H1 (cell line): ENCODE measurements around the gene SPEM3. TPM values are rescaled to one million over a fixed set of nuclear protein-coding genes. Genes with fewer than 3 reads are reported as not detected.
A peak's percentile ranks its signal among the peaks of the same experiment; 100 is the strongest.

ENCODE experiments used
- CTCF ChIA-PET: fragments of 300-600 bp; sonication (Branson Sonifier 250); formaldehyde crosslinking; loops from one replicate; lab custom pipeline; 2021; ENCODE audit not compliant: partially characterized antibody; lab: Charles Lee
- POLR2A ChIA-PET: fragments of 300-600 bp; sonication (Branson Sonifier 250); formaldehyde crosslinking; loops from one replicate; lab custom pipeline; 2021; ENCODE audit warnings: inconsistent platforms; ENCODE audit not compliant: partially characterized antibody; lab: Charles Lee
- DNase-seq, 2 experiments: peaks; one replicate each; pipeline versions ENCODE4 v3.0.0 to v3.0.0-alpha.2; 2010 to 2022; ENCODE audit warnings: low spot score in 2 of 2, low read depth in 1 of 2, mixed read lengths in 1 of 2
- FAIRE-seq: peaks from 2 replicates; lab custom pipeline; 2011; peaks lifted over from hg19 to GRCh38; lab: Jason Lieb, UNC
- H2AFZ ChIP-seq: 2 replicates; pipeline ENCODE4 v1.8.1; 2012; ENCODE audit warnings: low read length, inconsistent platforms
- H2AK5ac ChIP-seq: 2 replicates; pipeline ENCODE4 v1.6.1; 2013; ENCODE audit warnings: low read depth, low read length
- H2BK120ac ChIP-seq: replicated peaks from 2 replicates; pipeline ENCODE3; 2013; ENCODE audit warnings: low read depth, low read length, inconsistent platforms
- H2BK12ac ChIP-seq: 2 replicates; pipeline ENCODE4 v1.6.1; 2013; ENCODE audit warnings: low read depth, low read length
- H2BK15ac ChIP-seq: 2 replicates; pipeline ENCODE4 v1.6.1; 2013; ENCODE audit warnings: low read length
- H2BK20ac ChIP-seq: 2 replicates; pipeline ENCODE4 v1.6.1; 2013; ENCODE audit warnings: low read length
- H2BK5ac ChIP-seq: 2 replicates; pipeline ENCODE4 v1.6.1; 2013; ENCODE audit warnings: low read depth, low read length
- H3K14ac ChIP-seq: 2 replicates; pipeline ENCODE4 v1.6.1; 2013; ENCODE audit warnings: inconsistent platforms; ENCODE audit not compliant: insufficient read length
- H3K18ac ChIP-seq: 2 replicates; pipeline ENCODE4 v1.6.1; 2013; ENCODE audit warnings: low read length; ENCODE audit errors: extremely low read depth
- H3K23ac ChIP-seq: 2 replicates; pipeline ENCODE4 v1.6.1; 2013; ENCODE audit warnings: inconsistent platforms; ENCODE audit not compliant: insufficient read length
- H3K23me2 ChIP-seq: 2 replicates; pipeline ENCODE4 v1.6.1; 2013; ENCODE audit warnings: low read depth, low read length
- H3K27ac ChIP-seq: 2 replicates; pipeline ENCODE4 v1.6.1; 2011; ENCODE audit warnings: low read depth, low read length, inconsistent platforms
- H3K27me3 ChIP-seq, 4 experiments: replicated peaks in 1 of 4; 1 replicate in 1 of 4; 2 replicates in 3 of 4; pipeline versions ENCODE4 v1.6.1 to v1.8.1; 2011 to 2013; ENCODE audit warnings: low read length in 3 of 4, mild to moderate bottlenecking in 3 of 4, inconsistent platforms in 2 of 4, mixed read lengths in 2 of 4, moderate library complexity in 1 of 4; ENCODE audit not compliant: control insufficient read depth in 3 of 4, insufficient read depth in 3 of 4; ENCODE audit errors: extremely low read depth in 1 of 4
- H3K36me3 ChIP-seq, 4 experiments: 2 replicates each; pipeline versions ENCODE4 v1.6.1 to v1.8.1; 2011 to 2013; ENCODE audit warnings: mild to moderate bottlenecking in 4 of 4, low read length in 3 of 4, moderate library complexity in 2 of 4, control low read depth in 1 of 4, inconsistent platforms in 1 of 4; ENCODE audit not compliant: insufficient read depth in 4 of 4, control insufficient read depth in 2 of 4
- H3K4ac ChIP-seq: replicated peaks from 2 replicates; pipeline ENCODE3; 2013; ENCODE audit warnings: low read length, low read depth, mixed read lengths, inconsistent platforms; ENCODE audit not compliant: insufficient read length
- H3K4me1 ChIP-seq, 4 experiments: replicated peaks in 1 of 4; 1 replicate in 1 of 4; 2 replicates in 3 of 4; pipeline versions ENCODE4 v1.6.1 to v1.8.1; 2011 to 2013; ENCODE audit warnings: low read length in 3 of 4, inconsistent platforms in 2 of 4, mixed read lengths in 1 of 4; ENCODE audit not compliant: insufficient read depth in 4 of 4, control insufficient read depth in 3 of 4
- H3K4me2 ChIP-seq, 2 experiments: 2 replicates each; pipeline versions ENCODE4 v1.6.1 to v1.8.1; 2011 to 2013; ENCODE audit warnings: low read depth in 2 of 2, low read length in 2 of 2, control low read depth in 1 of 2, inconsistent platforms in 1 of 2, mild to moderate bottlenecking in 1 of 2; ENCODE audit not compliant: insufficient read depth in 1 of 2
- H3K4me3 ChIP-seq, 4 experiments: fragments of 200-600, 300-600 bp in 1 of 4; sonication (generic), shearing (Covaris generic), sonication (Bioruptor Twin) in 1 of 4; 2 replicates each; pipeline versions ENCODE4 v1.5.1 to v1.8.1; 2011 to 2016; ENCODE audit warnings: low read length in 4 of 4, low read depth in 3 of 4, control low read depth in 2 of 4, inconsistent platforms in 2 of 4, mild to moderate bottlenecking in 2 of 4, mixed read lengths in 1 of 4, moderate library complexity in 1 of 4; ENCODE audit not compliant: insufficient read depth in 2 of 4; ENCODE audit errors: extremely low read depth in 1 of 4
- H3K56ac ChIP-seq: replicated peaks from 2 replicates; pipeline ENCODE3; 2013; ENCODE audit warnings: low read depth, mild to moderate bottlenecking, mixed read lengths, low read length, inconsistent platforms; ENCODE audit not compliant: insufficient read length
- H3K79me1 ChIP-seq: 2 replicates; pipeline ENCODE4 v1.6.1; 2013; ENCODE audit warnings: low read depth, low read length, control low read depth
- H3K79me2 ChIP-seq, 2 experiments: 2 replicates each; pipeline versions ENCODE4 v1.6.1 to v1.8.1; 2012 to 2013; ENCODE audit warnings: low read length in 2 of 2, mild to moderate bottlenecking in 2 of 2, inconsistent platforms in 1 of 2; ENCODE audit not compliant: insufficient read depth in 2 of 2, control insufficient read depth in 1 of 2
- H3K9ac ChIP-seq, 4 experiments: replicated peaks in 1 of 4; 1 replicate in 1 of 4; 2 replicates in 3 of 4; pipeline versions ENCODE4 v1.6.1 to v1.8.1; 2011 to 2013; ENCODE audit warnings: low read depth in 3 of 4, low read length in 3 of 4, control low read depth in 2 of 4, mild to moderate bottlenecking in 2 of 4, moderate library complexity in 2 of 4, inconsistent platforms in 1 of 4; ENCODE audit errors: extremely low read depth in 1 of 4
- H3K9me3 ChIP-seq, 2 experiments: 2 replicates each; pipeline versions ENCODE4 v1.6.1 to v1.8.1; 2012 to 2013; ENCODE audit warnings: mild to moderate bottlenecking in 2 of 2, moderate library complexity in 2 of 2, control low read depth in 1 of 2, inconsistent platforms in 1 of 2, low read depth in 1 of 2, low read length in 1 of 2, mixed read lengths in 1 of 2; ENCODE audit not compliant: insufficient read depth in 2 of 2
- H4K20me1 ChIP-seq, 2 experiments: replicated peaks in 1 of 2; 2 replicates each; pipeline versions ENCODE3 to v1.8.1; 2011 to 2013; ENCODE audit warnings: inconsistent platforms in 2 of 2, low read length in 2 of 2, mild to moderate bottlenecking in 1 of 2; ENCODE audit not compliant: insufficient read depth in 2 of 2, control insufficient read depth in 1 of 2
- H4K5ac ChIP-seq: 2 replicates; pipeline ENCODE4 v1.6.1; 2013; ENCODE audit warnings: low read length, low read depth, mixed read lengths, inconsistent platforms; ENCODE audit not compliant: insufficient read length
- H4K8ac ChIP-seq: 2 replicates; pipeline ENCODE4 v1.8.0; 2013; ENCODE audit warnings: mild to moderate bottlenecking, moderate library complexity, low read length, inconsistent platforms; ENCODE audit not compliant: insufficient read depth; ENCODE audit errors: extremely low read depth
- H4K91ac ChIP-seq: replicated peaks from 2 replicates; pipeline ENCODE3; 2013; ENCODE audit warnings: low read length, mixed read lengths, inconsistent platforms; ENCODE audit not compliant: insufficient read length
- EZH2 ChIP-seq: fragments of 200-600 bp; sonication (generic); IDR thresholded peaks from 2 replicates; pipeline ENCODE4 v1.7.1; 2012; ENCODE audit warnings: low read depth, mild to moderate bottlenecking, moderate library complexity, low read length, inconsistent platforms; ENCODE audit not compliant: severe bottlenecking
- RAD21 ChIP-seq, 2 experiments: IDR thresholded peaks in 1 of 2; conservative IDR thresholded peaks in 1 of 2; 2 replicates each; pipeline ENCODE4 v1.6.1; 2011; ENCODE audit warnings: low read depth in 2 of 2, low read length in 2 of 2, improper control_type of control experiment in 1 of 2, inconsistent platforms in 1 of 2, mild to moderate bottlenecking in 1 of 2, moderate library complexity in 1 of 2
- SP1 ChIP-seq: IDR thresholded peaks from 2 replicates; pipeline ENCODE4 v1.6.1; 2011; ENCODE audit warnings: low read depth, low read length
- YY1 ChIP-seq: IDR thresholded peaks from 2 replicates; pipeline ENCODE4 v1.6.1; 2011; ENCODE audit warnings: low read depth, mild to moderate bottlenecking, low read length
- WGBS, 2 experiments: shearing (Covaris generic) in 1 of 2; methylation state at CpG; one replicate each; pipeline versions ENCODE4 v1.1.6 to v1.1.7; 2013 to 2015; ENCODE audit warnings: low lambda C conversion rate in 2 of 2, mixed read lengths in 2 of 2, inconsistent platforms in 1 of 2, low coverage in 1 of 2, missing lambda C conversion rate in 1 of 2; ENCODE audit not compliant: insufficient replicate concordance in 2 of 2, insufficient coverage in 1 of 2, insufficient read length in 1 of 2; ENCODE audit errors: extremely low coverage in 1 of 2, missing lambda C conversion rate in 1 of 2; 5-methylcytosine and 5-hydroxymethylcytosine counted together
- polyA plus RNA-seq, 7 experiments: library from polyadenylated mRNA; depleted of rRNA in 3 of 7; stranded (reverse) in 5 of 7; unstranded in 2 of 7; fragments of >200 nt in 5 of 7; fragments of 200-250 nt in 2 of 7; gene quantifications; 1 replicate in 5 of 7; 2 replicates in 1 of 7; 4 replicates in 1 of 7; pipeline versions ENCODE4 v1.2.1 to v1.2.3, GENCODE V29; 2011 to 2013; ENCODE audit warnings: missing spikeins in 2 of 7, mixed read lengths in 2 of 7
- total RNA-seq: library from RNA; stranded (reverse); fragmentation: NEBNext Ultra II Directional; extraction: Animal tissue kit (Norgen Biotek cat#: 25700); gene quantifications from 2 replicates; pipeline ENCODE4 v1.2.1, GENCODE V29; 2021

Gene SPEM3
- total and polyA plus RNA-seq, 2 of the 8 experiments (the other 6 are each of a cell fraction or from before 2014, with no cell fraction given): 0.02 TPM; not detected in 1

GRCh38 chr17:7466639-7467341 lies 38.1 kb downstream of the SPEM3 start:
- 91% methylated on average over 16 of the region's 16 CpGs; no CpG with 5 or more reads in 1 of the 2 experiments for WGBS, 2 experiments
- Histone ChIP-seq H3K36me3 (peaks cover 0 to 3% (median under 1%) of the 10 kb centered on the region in 4 experiments; a peak in 3 of 8 replicates), H3K27ac (no peak overlapping the region), H3K9ac (no peak overlapping the region), H3K23ac (no peak overlapping the region), H4K91ac (no peak overlapping the region), H3K4ac (no peak overlapping the region), H2BK15ac (no peak overlapping the region), H3K4me3 (no peak overlapping the region), H3K79me1 (peaks cover 2% of the 10 kb centered on the region), H4K20me1 (peaks cover 0 to 1% of the 10 kb centered on the region in 2 experiments), H3K4me1 (peaks cover 0 to 1% (median under 1%) of the 10 kb centered on the region in 4 experiments; a peak in 3 of 7 replicates), H3K23me2 (no peaks in the 10 kb centered on the region), H3K14ac (no peak overlapping the region), H3K56ac (no peak overlapping the region), H2BK5ac (no peak overlapping the region; the same call in 1 of the 2 replicates), H3K79me2 (no peaks in the 10 kb centered on the region; a peak in 1 of 4 replicates), H4K5ac (no peak overlapping the region), H3K4me2 (no peak overlapping the region), H4K8ac (peak overlapping the region; percentile 57; the same call in 1 of the 2 replicates), H3K27me3 (no peaks in the 10 kb centered on the region), H2BK20ac (no peak overlapping the region), H2AFZ (no peak overlapping the region), H2BK120ac (no peak overlapping the region), H3K18ac (no peak overlapping the region), H3K9me3 (no peaks in the 10 kb centered on the region), H2BK12ac (no peak overlapping the region), H2AK5ac (no peak overlapping the region)
- POLR2A ChIA-PET: interaction anchor here (0.8 to 13.8 kb wide), 6 partner anchors 15 to 116 kb away, joined by 3 to 200 read pairs (median 4); partner anchors contain the start of genes POLR2A, SLC35G6, TMEM256 and ZBTB4
- DNase-seq (no peak), FAIRE-seq (no peak)
- TF ChIP-seq RAD21 (IDR thresholded peaks at IDR 0.05 in 1 of 2, conservative IDR thresholded peaks at IDR 0.05 in 1 of 2; ENCODE audit: low read depth in 2 of 2, low read length in 2 of 2): no peak
- no peak for TF ChIP-seq SP1
- peak; percentile 83 for TF ChIP-seq YY1
- no peak for TF ChIP-seq EZH2
- CTCF ChIA-PET: interaction anchor here (1.0 to 1.6 kb wide), 7 partner anchors 9 to 92 kb away, joined by 3 to 8 read pairs (median 3); partner anchors contain the start of gene TNFSF13
